Measurements from ENCODE around the gene SCFD2.

- TF ChIP-seq, protein P1, sequence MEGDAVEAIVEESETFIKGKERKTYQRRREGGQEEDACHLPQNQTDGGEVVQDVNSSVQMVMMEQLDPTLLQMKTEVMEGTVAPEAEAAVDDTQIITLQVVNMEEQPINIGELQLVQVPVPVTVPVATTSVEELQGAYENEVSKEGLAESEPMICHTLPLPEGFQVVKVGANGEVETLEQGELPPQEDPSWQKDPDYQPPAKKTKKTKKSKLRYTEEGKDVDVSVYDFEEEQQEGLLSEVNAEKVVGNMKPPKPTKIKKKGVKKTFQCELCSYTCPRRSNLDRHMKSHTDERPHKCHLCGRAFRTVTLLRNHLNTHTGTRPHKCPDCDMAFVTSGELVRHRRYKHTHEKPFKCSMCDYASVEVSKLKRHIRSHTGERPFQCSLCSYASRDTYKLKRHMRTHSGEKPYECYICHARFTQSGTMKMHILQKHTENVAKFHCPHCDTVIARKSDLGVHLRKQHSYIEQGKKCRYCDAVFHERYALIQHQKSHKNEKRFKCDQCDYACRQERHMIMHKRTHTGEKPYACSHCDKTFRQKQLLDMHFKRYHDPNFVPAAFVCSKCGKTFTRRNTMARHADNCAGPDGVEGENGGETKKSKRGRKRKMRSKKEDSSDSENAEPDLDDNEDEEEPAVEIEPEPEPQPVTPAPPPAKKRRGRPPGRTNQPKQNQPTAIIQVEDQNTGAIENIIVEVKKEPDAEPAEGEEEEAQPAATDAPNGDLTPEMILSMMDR (IDR thresholded peaks at IDR 0.05), result no peak
- TF ChIP-seq POLR2A (IDR thresholded peaks at IDR 0.05), result no peak
Measured at GRCh38 chr4:53127365-53127764, 238.5 kb downstream of the SCFD2 start.
